AG09309 (cell line): ENCODE measurements around the gene CBX4.

ENCODE experiments used
- DNase-seq: peaks from one replicate; pipeline ENCODE4 v3.0.0-alpha.2; 2010; ENCODE audit warnings: low read depth
- H3K4me3 ChIP-seq: 2 replicates; pipeline ENCODE4 v1.5.1; 2011; ENCODE audit warnings: mild to moderate bottlenecking, low read depth, low read length, moderate library complexity; ENCODE audit not compliant: control insufficient read depth
- CTCF ChIP-seq: IDR thresholded peaks from 2 replicates; pipeline ENCODE4 v1.5.1; 2011; ENCODE audit warnings: mild to moderate bottlenecking, low read depth, low read length, inconsistent platforms; ENCODE audit not compliant: insufficient read depth, control insufficient read depth; ENCODE audit errors: missing control alignments

The CBX4 gene

GRCh38 chr17:79833744-79834564 lies 5.3 kb downstream of the CBX4 start:
- no peak for TF ChIP-seq CTCF
- no peak overlapping the region for H3K4me3 ChIP-seq
- no peak for DNase-seq

- TF ChIP-seq CTCF, result no peak
- no peak overlapping the region for H3K4me3 ChIP-seq
- no peak for DNase-seq
Measured at GRCh38 chr17:79833110-79833450, 6.2 kb downstream of the CBX4 start.

- DNase-seq, result no peak
- TF ChIP-seq CTCF, result no peak
- H3K4me3 ChIP-seq, result no peak overlapping the region
Measured at GRCh38 chr17:79832218-79833109, 6.8 kb downstream of the CBX4 start.

GRCh38 chr17:79831265-79832217 lies 7.7 kb downstream of the CBX4 start:
- TF ChIP-seq CTCF, result no peak
- no peak overlapping the region for H3K4me3 ChIP-seq
- DNase-seq, result no peak

GRCh38 chr17:79830763-79831264 lies 8.4 kb downstream of the CBX4 start:
- no peak for DNase-seq
- no peak overlapping the region for H3K4me3 ChIP-seq
- TF ChIP-seq CTCF, result no peak

GRCh38 chr17:79830303-79830702 lies 8.9 kb downstream of the CBX4 start:
- TF ChIP-seq CTCF, result no peak
- no peak for DNase-seq
- H3K4me3 ChIP-seq, result no peak overlapping the region
